NCI-H524 (cell line): ENCODE measurements around the gene PWWP2B.
"Not testable (repeated sequence)": the region's sequence is repeated elsewhere in the genome, so short reads cannot be mapped to it uniquely, and the experiment has no call there.

Experiments
- DNase-seq, 2 experiments: peaks; one replicate each; lab custom pipeline; 2025; lab: John Stamatoyannopoulos, UW

Gene PWWP2B

DNA sequence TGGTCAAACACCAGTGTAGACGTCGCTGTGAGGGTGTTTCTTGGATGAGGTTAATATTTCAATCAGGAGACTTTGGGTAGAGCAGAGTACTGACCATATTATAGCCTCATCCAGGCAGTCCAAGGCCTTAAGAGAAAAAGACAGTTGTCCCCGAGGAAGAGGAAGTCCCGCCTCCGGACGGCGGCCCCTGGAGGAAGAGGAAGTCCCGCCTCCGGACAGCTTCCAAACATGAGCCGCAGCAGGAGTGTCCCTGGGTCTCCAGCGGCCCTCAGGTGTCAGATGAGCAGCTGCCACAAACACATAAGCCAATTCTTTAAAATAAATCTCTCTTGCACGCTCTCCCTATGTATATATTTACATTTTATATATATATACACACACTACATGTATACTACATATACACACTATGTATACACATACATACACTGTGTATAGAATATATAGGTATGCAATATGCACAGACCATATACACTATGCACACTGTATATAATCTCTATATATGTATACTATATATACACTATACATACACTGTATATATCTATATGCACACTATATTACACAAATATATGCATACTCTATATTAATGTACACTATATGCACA lies 37.5 kb downstream of the PWWP2B start:
- no peak for DNase-seq

DNA sequence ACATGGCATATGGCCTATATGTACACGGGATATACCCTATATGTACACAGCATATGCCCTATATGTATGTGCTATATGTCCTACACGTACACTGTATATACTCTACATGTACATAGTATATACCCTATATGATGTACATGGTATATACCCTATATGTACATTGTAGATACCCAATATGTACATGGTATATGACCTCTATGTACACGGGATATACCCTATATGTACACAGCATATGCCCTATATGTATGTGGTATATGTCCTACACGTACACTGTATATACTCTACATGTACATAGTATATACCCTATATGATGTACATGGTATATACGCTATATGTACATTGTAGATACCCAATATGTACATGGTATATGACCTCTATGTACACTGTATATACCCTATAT lies 38.3 kb downstream of the PWWP2B start:
- DNase-seq: not testable (repeated sequence)

- DNase-seq: not testable (repeated sequence)
Observed at GRCh38 chr10:132436096-132436495, 39.1 kb downstream of the PWWP2B start.

- no peak for DNase-seq
Observed at GRCh38 chr10:132436861-132437410, 39.9 kb downstream of the PWWP2B start.

DNA sequence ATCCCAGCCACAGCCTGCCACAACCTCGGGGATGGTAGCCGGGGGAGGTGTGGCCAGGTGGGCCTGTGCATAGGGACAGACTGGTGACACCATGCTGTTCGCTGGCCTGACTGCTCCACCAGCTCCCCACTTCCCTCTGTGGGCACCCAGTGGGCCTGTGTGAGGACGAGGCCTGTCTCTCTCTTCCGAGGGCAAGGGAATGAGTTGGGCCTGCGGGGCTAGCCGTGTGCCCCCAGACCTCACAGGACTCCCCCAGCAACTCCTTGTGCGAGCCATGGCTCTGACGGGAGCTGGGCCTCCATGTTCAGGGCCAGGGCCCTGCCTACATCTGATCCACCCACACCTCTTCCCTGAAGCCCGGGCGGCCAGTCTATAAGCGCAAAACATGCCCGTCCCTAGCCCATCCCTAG lies 40.5 kb downstream of the PWWP2B start:
- no peak for DNase-seq

DNA sequence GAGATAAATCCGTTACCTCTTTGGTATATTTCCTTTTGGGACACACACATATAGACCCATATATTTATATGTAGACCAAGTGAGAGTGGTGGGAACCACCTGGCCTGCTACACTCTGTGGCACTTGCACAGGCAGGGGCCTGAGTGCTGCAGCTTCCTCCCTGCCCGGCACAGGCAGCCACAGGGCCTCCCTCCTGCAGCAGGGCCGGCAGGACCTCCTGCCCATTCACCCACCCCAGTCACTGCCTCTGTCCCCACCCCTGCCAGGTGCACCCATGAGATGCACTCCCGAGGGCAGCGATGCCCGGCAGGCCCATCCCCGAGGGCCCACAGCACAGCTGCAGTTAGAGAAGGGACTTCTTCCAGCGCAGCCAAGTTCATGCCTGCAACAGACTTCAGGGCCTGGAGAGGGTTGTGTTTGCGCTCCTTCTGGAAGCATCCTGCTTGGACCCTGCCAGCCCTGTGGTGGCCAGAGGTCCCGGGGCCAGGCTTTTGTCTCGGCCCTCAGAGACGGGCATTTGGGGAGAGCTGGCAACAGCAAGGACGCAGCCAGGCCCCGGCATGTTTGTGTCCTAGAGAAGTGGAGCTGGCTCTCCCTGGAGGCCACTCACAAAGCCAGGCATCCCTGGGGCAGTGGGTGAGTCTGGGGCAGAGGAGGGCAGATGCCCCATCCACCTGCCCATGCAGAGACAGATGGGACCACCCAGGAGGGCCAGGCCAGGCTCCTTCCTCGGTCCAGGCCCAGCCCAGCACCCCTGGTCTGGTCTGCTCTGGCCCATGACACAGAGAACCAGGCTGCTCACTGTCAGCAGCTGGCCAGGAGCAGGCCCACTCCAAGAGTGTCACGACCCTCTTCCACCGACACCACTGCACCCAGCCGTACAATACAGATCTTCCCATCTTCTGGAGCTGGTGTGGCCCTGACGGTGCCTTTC lies 41.4 kb downstream of the PWWP2B start:
- no peak for DNase-seq

DNA sequence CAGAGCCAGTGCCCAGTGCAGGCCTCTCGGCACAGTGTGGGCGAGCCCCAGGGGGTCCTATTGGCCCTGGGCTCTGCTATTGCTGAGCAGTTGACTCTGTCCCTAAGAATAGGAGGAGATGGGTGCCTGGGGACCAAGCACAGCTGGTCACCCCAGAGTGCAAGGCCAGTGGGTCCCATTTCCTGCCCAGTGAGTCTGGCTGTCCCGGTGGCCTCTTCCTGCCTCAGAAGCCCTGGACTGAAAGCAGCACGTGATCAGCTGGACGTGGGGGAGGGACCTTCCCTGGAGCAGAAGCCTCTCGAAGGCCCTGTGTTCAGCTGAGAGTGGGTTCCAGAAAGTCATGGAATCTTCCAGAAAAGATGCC lies 42.0 kb downstream of the PWWP2B start:
- no peak for DNase-seq

GRCh38 chr10:132439424-132440163 lies 42.6 kb downstream of the PWWP2B start:
- DNase-seq: no peak

DNA sequence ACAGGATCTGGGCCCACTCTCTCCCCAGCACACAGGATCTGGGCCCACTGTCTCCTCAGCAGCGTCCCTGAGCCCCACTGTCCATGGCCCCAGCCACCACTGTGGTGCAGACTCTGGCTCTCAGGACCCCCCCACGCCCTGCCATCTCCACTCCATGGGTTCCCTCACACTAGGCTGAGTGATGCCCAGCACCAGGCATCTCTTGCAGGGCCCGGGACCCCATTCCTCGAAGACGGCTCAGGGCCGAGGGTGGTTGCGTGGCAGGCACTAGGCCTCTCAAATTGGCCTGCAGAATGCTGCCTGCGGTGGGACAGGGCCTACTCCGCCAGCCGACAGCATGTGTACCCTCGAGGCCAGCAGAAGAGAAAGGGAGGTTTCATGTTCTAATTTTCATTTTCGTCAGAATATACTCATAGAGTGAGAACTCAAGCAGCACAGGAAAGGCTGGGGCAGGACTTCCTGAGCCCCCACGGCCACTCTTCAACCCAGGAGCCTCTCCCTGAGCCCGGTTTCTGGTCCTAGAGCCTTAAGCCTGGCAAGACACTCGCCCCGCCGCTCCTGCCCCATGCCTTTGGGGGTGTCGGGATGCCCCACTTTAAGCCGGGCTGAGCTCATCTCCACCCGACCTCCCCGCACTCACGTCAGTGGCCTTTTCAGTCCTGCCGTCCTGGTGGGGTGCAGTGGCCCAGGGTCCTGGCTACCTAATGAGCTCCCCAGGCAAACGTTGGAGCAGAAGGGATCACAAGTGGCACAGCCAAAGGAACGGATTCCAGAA lies 44.0 kb downstream of the PWWP2B start:
- no peak for DNase-seq

GRCh38 chr10:132441818-132442524 lies 45.0 kb downstream of the PWWP2B start:
- DNase-seq: no peak

DNA sequence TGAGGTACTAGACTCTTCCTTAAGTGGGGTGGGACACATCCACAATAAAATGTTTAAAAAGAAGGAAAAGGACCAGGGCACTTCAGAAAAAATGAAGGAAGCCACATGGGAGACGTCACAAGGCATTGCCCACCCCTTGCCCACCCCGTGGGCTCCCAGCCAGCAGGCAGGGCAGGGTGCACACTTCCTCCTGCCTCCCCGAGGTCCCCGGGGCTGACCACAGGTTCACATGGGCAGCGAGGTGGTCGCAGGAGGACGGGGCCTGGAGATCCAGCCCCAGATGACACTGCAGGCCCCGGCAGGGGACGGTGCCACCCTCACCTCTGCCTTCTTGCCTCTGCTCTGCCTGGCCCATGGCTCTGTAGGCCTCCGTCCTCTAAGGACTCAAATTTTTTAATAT lies 45.6 kb downstream of the PWWP2B start:
- DNase-seq: no peak

DNA sequence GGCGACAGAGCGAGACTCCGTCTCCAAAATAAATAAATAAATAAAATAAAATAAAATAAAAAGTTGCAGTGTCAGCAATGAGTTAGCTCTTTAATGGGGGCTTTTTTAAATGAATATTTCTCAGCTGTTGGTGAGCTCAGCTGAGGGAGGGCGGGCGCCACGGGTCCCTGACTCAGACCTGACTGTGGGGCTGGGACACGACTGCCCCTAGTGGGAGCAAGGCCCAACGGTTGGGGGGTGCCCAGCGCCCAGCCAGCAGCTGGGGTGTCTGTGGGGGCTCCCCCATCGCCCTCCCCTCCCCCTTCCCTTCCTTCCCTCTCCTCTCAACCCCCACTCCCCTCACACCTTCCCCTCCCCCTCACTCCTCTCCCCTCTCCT lies 46.6 kb downstream of the PWWP2B start:
- DNase-seq: no peak

GRCh38 chr10:132443983-132444876 lies 47.2 kb downstream of the PWWP2B start:
- DNase-seq: no peak

- DNase-seq: no peak
Observed at GRCh38 chr10:132444877-132445351, 47.9 kb downstream of the PWWP2B start.

GRCh38 chr10:132445516-132446194 lies 48.7 kb downstream of the PWWP2B start:
- no peak for DNase-seq

- DNase-seq: no peak
Observed at GRCh38 chr10:132446195-132446581, 49.2 kb downstream of the PWWP2B start.

DNA sequence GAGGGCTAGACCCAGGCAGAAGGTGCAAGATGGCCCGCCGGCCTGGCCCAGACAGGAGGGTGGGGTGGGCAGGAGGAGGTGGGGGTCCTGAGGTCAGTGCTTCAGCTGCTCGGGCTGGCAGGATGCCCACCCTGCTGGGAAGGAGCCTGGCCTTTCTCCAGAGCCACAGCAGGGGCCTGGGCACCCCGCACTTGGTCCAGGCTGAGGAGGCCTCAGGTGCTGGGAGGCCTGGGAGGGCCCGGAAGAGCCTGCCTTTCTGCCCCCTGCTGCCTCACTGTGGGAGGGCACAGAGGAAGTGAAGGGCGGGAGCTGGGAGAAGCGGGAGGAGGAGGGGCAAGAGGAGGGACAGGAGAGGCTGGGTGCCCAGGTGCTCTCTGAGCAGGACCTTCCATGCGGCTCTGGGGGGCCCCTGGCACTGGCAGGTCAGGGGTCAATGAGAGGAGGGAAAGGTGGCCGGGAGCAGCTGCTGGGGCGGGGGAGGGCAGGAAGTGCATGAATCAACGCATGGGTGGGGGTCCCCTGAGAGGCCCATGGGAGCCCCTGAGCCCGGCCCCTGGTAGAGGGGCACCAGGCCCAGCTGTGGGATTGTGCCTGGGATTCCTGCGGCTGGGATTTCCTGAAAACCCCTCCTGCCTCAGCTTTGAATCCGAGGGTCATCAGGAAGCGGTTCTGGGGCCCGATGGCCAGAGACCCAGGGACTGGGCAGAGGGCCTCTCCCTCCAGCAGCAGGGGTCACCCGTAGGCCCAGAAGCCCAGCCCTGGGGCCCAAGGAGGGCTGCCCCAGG lies 49.9 kb downstream of the PWWP2B start:
- peak in 1 of 2 experiments; percentile 24 for DNase-seq

GRCh38 chr10:132447446-132448247 lies 50.6 kb downstream of the PWWP2B start:
- DNase-seq: no peak
